GM23248 (cell line): Measurements from ENCODE around the gene HSPG2.

Experiments
- EZH2 ChIP-seq: fragments of 200-600 bp; sonication (generic); IDR thresholded peaks from 2 replicates; pipeline ENCODE4 v1.6.1; 2018; ENCODE audit warnings: antibody characterized with exemption, mild to moderate bottlenecking; ENCODE audit not compliant: insufficient read depth, poor library complexity, severe bottlenecking
- EZH2phosphoT487 ChIP-seq: fragments of 200-600 bp; sonication (generic); IDR thresholded peaks from 2 replicates; pipeline ENCODE4 v1.6.1; 2018; ENCODE audit warnings: antibody characterized with exemption, moderate library complexity, mild to moderate bottlenecking, low read depth; ENCODE audit not compliant: insufficient read depth

DNA sequence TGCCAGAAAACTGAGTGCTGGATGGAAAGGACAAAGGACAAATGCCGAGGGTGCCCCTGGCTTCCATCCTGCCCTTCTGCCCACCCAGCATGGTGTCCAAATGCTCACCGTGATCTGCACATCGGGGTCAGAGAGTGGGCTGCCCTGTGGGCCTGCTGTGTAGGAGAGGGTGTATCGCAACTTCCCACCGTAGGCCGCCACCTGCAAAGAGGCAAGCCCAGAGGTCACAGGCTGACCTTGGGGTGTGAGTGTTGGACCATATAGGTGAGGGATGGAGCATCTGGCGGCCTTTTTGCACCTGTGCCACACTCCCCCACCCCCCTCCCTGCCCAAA, 71.5 kb downstream of the HSPG2 start:
- no peak for TF ChIP-seq EZH2
- no peak for TF ChIP-seq EZH2phosphoT487
